ENCODE data around the gene TMEM9. TPM values are rescaled to one million over a fixed set of nuclear protein-coding genes. Genes with fewer than 3 reads are reported as not detected.

The TMEM9 gene
- total RNA-seq, 1 donor from 2014 or later = 20.5 TPM

GRCh38 chr1:201137579-201138310 is 16.5 kb downstream of the TMEM9 start:
- peak; percentile 73 for ATAC-seq
- peak; percentile 71 for DNase-seq
- intact Hi-C loops (cut with micrococcal nuclease) = no loop called here

GRCh38 chr1:201137024-201137392 is 17.3 kb downstream of the TMEM9 start:
- intact Hi-C loops (cut with micrococcal nuclease) = no loop called here
- ATAC-seq (no peak), DNase-seq (no peak)

- no peak for DNase-seq
- intact Hi-C loops (cut with micrococcal nuclease) = no loop called here
- no peak for ATAC-seq
These were observed 17.8 kb downstream of the TMEM9 start for GRCh38 chr1:201136355-201137023.

GRCh38 chr1:201134405-201134804 is 19.9 kb downstream of the TMEM9 start:
- intact Hi-C loops (cut with micrococcal nuclease) = no loop called here

GRCh38 chr1:201131398-201131797 is 22.9 kb downstream of the TMEM9 start:
- DNase-seq (no peak), ATAC-seq (no peak)

More at GRCh38 chr1:201134405-201134804, 19.9 kb downstream of the TMEM9 start:
- DNase-seq (no peak), ATAC-seq (no peak)

GRCh38 chr1:201128962-201129361 is 25.3 kb downstream of the TMEM9 start:
- ATAC-seq (no peak), DNase-seq (no peak)
- intact Hi-C loops (cut with micrococcal nuclease) = no loop called here

More at GRCh38 chr1:201131398-201131797, 22.9 kb downstream of the TMEM9 start:
- intact Hi-C loops (cut with micrococcal nuclease) = no loop called here

GRCh38 chr1:201128476-201128875 is 25.8 kb downstream of the TMEM9 start:
- intact Hi-C loops (cut with micrococcal nuclease) = no loop called here
- ATAC-seq (no peak), DNase-seq (no peak)

GRCh38 chr1:201127755-201128455 is 26.4 kb downstream of the TMEM9 start:
- intact Hi-C loops (cut with micrococcal nuclease) = no loop called here

GRCh38 chr1:201126832-201127754 is 27.2 kb downstream of the TMEM9 start, which contains the start of gene ASCL5:
Gene ASCL5, minus strand, starts transcription at chr1:201127184. Its CDS starts 11,812 bp downstream, at chr1:201115372.
- no peak for DNase-seq
- no peak for ATAC-seq
- intact Hi-C loops (cut with micrococcal nuclease) = no loop called here

More at GRCh38 chr1:201127755-201128455, 26.4 kb downstream of the TMEM9 start:
- DNase-seq (no peak), ATAC-seq (no peak)

GRCh38 chr1:201126463-201126831 is 27.8 kb downstream of the TMEM9 start:
- ATAC-seq (no peak), DNase-seq (no peak)
- intact Hi-C loops (cut with micrococcal nuclease) = no loop called here

GRCh38 chr1:201125800-201126199 is 28.5 kb downstream of the TMEM9 start:
- ATAC-seq = peak; percentile 24
- intact Hi-C loops (cut with micrococcal nuclease) = no loop called here
- no peak for DNase-seq

GRCh38 chr1:201125019-201125418 is 29.3 kb downstream of the TMEM9 start:
- ATAC-seq (no peak), DNase-seq (no peak)
- intact Hi-C loops (cut with micrococcal nuclease) = no loop called here

GRCh38 chr1:201123866-201124265 is 30.4 kb downstream of the TMEM9 start:
- no peak for ATAC-seq
- no peak for DNase-seq
- intact Hi-C loops (cut with micrococcal nuclease) = no loop called here

GRCh38 chr1:201122321-201122957 is 31.8 kb downstream of the TMEM9 start:
- intact Hi-C loops (cut with micrococcal nuclease) = no loop called here
- no peak for DNase-seq

GRCh38 chr1:201119206-201120197 is 34.8 kb downstream of the TMEM9 start:
- DNase-seq (no peak), ATAC-seq (peak; percentile 68)
- intact Hi-C loops (cut with micrococcal nuclease) = no loop called here

More at GRCh38 chr1:201122321-201122957, 31.8 kb downstream of the TMEM9 start:
- ATAC-seq = no peak

- DNase-seq (no peak), ATAC-seq (no peak)
- intact Hi-C loops (cut with micrococcal nuclease) = no loop called here
These were observed 38.2 kb downstream of the TMEM9 start for GRCh38 chr1:201116091-201116490.

GRCh38 chr1:201115390-201115937 is 38.8 kb downstream of the TMEM9 start:
- no peak for DNase-seq
- intact Hi-C loops (cut with micrococcal nuclease) = no loop called here
- ATAC-seq = no peak

All from left ventricle myocardium superior (tissue), 1 donor.